A549 (cell line): Measurements from ENCODE around the gene IFTAP. TPM values are rescaled to one million over a fixed set of nuclear protein-coding genes. Genes with fewer than 3 reads are reported as not detected.

Experiments
- BHLHE40 ChIP-seq: IDR thresholded peaks from 2 replicates; pipeline ENCODE4 v1.6.1; 2012; ENCODE audit warnings: low read depth, low read length, inconsistent platforms
- CBX2 ChIP-seq: fragments of 200-600 bp; sonication (generic); IDR thresholded peaks from 2 replicates; pipeline ENCODE4 v1.6.1; 2016; ENCODE audit warnings: low read depth, mild to moderate bottlenecking, borderline replicate concordance
- CHD4 ChIP-seq: fragments of 200-600 bp; sonication (generic); IDR thresholded peaks from 2 replicates; pipeline ENCODE4 v1.6.1; 2016; ENCODE audit warnings: antibody characterized with exemption, mild to moderate bottlenecking, borderline replicate concordance
- EHF ChIP-seq: fragments of 250-450 bp; sonication (Bioruptor Pico); IDR thresholded peaks from 2 replicates; pipeline ENCODE4 v1.5.0; 2020; ENCODE audit warnings: mild to moderate bottlenecking
- ESRRA ChIP-seq: fragments of 150-350 bp; IDR thresholded peaks from 2 replicates; pipeline ENCODE4 v1.6.1; 2014; ENCODE audit warnings: mild to moderate bottlenecking, low read length, borderline replicate concordance
- FOSL2 ChIP-seq, 2 experiments: fragments of 450-650 bp in 1 of 2; fragments of >200 bp in 1 of 2; sonication (Bioruptor Twin) in 1 of 2; formaldehyde crosslinking; IDR thresholded peaks; 2 replicates each; pipeline versions ENCODE4 v1.5.0 to v1.6.1; 2016 to 2020; ENCODE audit warnings: mild to moderate bottlenecking in 1 of 2, moderate library complexity in 1 of 2
- HDAC2 ChIP-seq: fragments of 200-600 bp; sonication (generic); IDR thresholded peaks from 2 replicates; pipeline ENCODE4 v1.6.1; 2016
- HES2 ChIP-seq: fragments of >200 bp; sonication (Bioruptor Twin); formaldehyde crosslinking; IDR thresholded peaks from 2 replicates; pipeline ENCODE4 v1.6.1; 2016
- HEYL ChIP-seq: fragments of 250-450 bp; sonication (Bioruptor Pico); IDR thresholded peaks from 2 replicates; pipeline ENCODE4 v1.8.0; 2021; ENCODE audit warnings: mild to moderate bottlenecking, moderate library complexity
- HMGXB4 ChIP-seq: fragments of 250-450 bp; sonication (Bioruptor Pico); IDR thresholded peaks from 2 replicates; pipeline ENCODE4 v1.5.0; 2021; ENCODE audit warnings: mild to moderate bottlenecking, moderate library complexity, borderline replicate concordance
- HOXB13 ChIP-seq: fragments of 250-450 bp; sonication (Bioruptor Pico); IDR thresholded peaks from 2 replicates; pipeline ENCODE4 v1.5.0; 2020; ENCODE audit warnings: low read depth, mild to moderate bottlenecking, moderate library complexity
- JUNB ChIP-seq: fragments of >200 bp; sonication (Bioruptor Twin); formaldehyde crosslinking; IDR thresholded peaks from 2 replicates; pipeline ENCODE4 v1.6.1; 2016
- KDM5A ChIP-seq: fragments of 200-600 bp; sonication (generic); IDR thresholded peaks from 2 replicates; pipeline ENCODE4 v1.6.1; 2016; ENCODE audit warnings: antibody characterized with exemption, mild to moderate bottlenecking
- MAFK ChIP-seq: fragments of 450-650 bp; IDR thresholded peaks from 2 replicates; pipeline ENCODE4 v1.6.1; 2014; ENCODE audit not compliant: partially characterized antibody
- MYC ChIP-seq: IDR thresholded peaks from 2 replicates; pipeline ENCODE4 v1.6.1; 2012; ENCODE audit warnings: mild to moderate bottlenecking, inconsistent platforms, low read length, improper control_type of control experiment, borderline replicate concordance
- NFE2L2 ChIP-seq: fragments of 150-350 bp; conservative IDR thresholded peaks from 2 replicates; pipeline ENCODE4 v1.6.1; 2014; ENCODE audit warnings: low read length
- NPAS2 ChIP-seq: fragments of 250-450 bp; sonication (Bioruptor Pico); IDR thresholded peaks from 2 replicates; pipeline ENCODE4 v1.8.0; 2022; ENCODE audit warnings: mild to moderate bottlenecking, moderate library complexity, borderline replicate concordance
- NR3C1 ChIP-seq: fragments of >200 bp; sonication (Bioruptor Twin); formaldehyde crosslinking; IDR thresholded peaks from 3 replicates; pipeline ENCODE4 v1.6.1; 2017
- PBX3 ChIP-seq: IDR thresholded peaks from 2 replicates; pipeline ENCODE4 v1.6.1; 2012
- PHF8 ChIP-seq: fragments of 200-600 bp; sonication (generic); IDR thresholded peaks from 2 replicates; pipeline ENCODE4 v1.6.1; 2016; ENCODE audit warnings: low read depth, mild to moderate bottlenecking, antibody characterized with exemption, moderate library complexity, borderline replicate concordance
- RAD21 ChIP-seq, 2 experiments: fragments of >200 bp in 1 of 2; sonication (Bioruptor Twin) in 1 of 2; formaldehyde crosslinking in 1 of 2; IDR thresholded peaks in 1 of 2; conservative IDR thresholded peaks in 1 of 2; 2 replicates in 1 of 2; 3 replicates in 1 of 2; pipeline ENCODE4 v1.6.1; 2012 to 2018; ENCODE audit warnings: inconsistent platforms in 1 of 2
- RNF2 ChIP-seq: fragments of 200-600 bp; sonication (generic); IDR thresholded peaks from 2 replicates; pipeline ENCODE4 v1.6.1; 2016; ENCODE audit warnings: low read depth, mild to moderate bottlenecking, antibody characterized with exemption, moderate library complexity, borderline replicate concordance
- TFCP2L1 ChIP-seq: fragments of 250-450 bp; sonication (Bioruptor Pico); IDR thresholded peaks from 2 replicates; pipeline ENCODE4 v1.5.0; 2021; ENCODE audit warnings: mild to moderate bottlenecking
- TP53 ChIP-seq: fragments of 250-450 bp; sonication (Bioruptor Pico); IDR thresholded peaks from 2 replicates; pipeline ENCODE4 v1.5.0; 2021; ENCODE audit warnings: mild to moderate bottlenecking, moderate library complexity
- ZC3H11A ChIP-seq: fragments of 450-650 bp; IDR thresholded peaks from 2 replicates; pipeline ENCODE4 v1.6.1; 2014; ENCODE audit warnings: antibody characterized with exemption, mild to moderate bottlenecking
- ZFP36 ChIP-seq: fragments of 450-650 bp; IDR thresholded peaks from 2 replicates; pipeline ENCODE4 v1.6.1; 2014; ENCODE audit warnings: borderline replicate concordance; ENCODE audit not compliant: partially characterized antibody
- ZNF302 ChIP-seq: fragments of 250-450 bp; sonication (Bioruptor Pico); IDR thresholded peaks from 2 replicates; pipeline ENCODE4 v1.9.0; 2021; ENCODE audit warnings: inconsistent platforms, mild to moderate bottlenecking, moderate library complexity
- ZSCAN20 ChIP-seq: fragments of 250-450 bp; sonication (Bioruptor Pico); IDR thresholded peaks from 2 replicates; pipeline ENCODE4 v1.8.0; 2022; ENCODE audit warnings: mild to moderate bottlenecking, moderate library complexity
- polyA plus RNA-seq, 4 experiments: library from polyadenylated mRNA; depleted of rRNA in 3 of 4; stranded (reverse); fragments of >200 nt; fragmentation: RNase III in 1 of 4; extraction: RNeasy Plus Mini Kit Qiagen cat#74134 plus additional on column Dnase treatment in 1 of 4; gene quantifications; 2 replicates in 3 of 4; 3 replicates in 1 of 4; pipeline ENCODE4 v1.2.3, GENCODE V29; 2011 to 2017

The IFTAP gene
- polyA plus RNA-seq, 2 of the 4 experiments (the other 2 are of a cell fraction), result 34.7 to 52.4 TPM

GRCh38 chr11:36594316-36594989, at the start of gene IFTAP (continued):
- no peak for TF ChIP-seq HMGXB4 (CRISPR knock-in tag)
- TF ChIP-seq KDM5A, result 0 out of 2 replicates have a peak, but pooled peaks have one; percentile 50
- peak; percentile 45 for TF ChIP-seq MAFK
- no peak for TF ChIP-seq HEYL (CRISPR knock-in tag)
- TF ChIP-seq PHF8, result peak; percentile 56; the same call in 1 of the 2 replicates
- TF ChIP-seq BHLHE40, result no peak
- TF ChIP-seq PBX3, result no peak
- TF ChIP-seq NFE2L2, result no peak
- TF ChIP-seq ZFP36, result no peak
- TF ChIP-seq HES2, result no peak
- no peak for TF ChIP-seq RNF2
- 0 out of 2 replicates have a peak, but pooled peaks have one; percentile 38 for TF ChIP-seq HOXB13 (CRISPR knock-in tag)
- no peak for TF ChIP-seq ZNF302
- no peak for TF ChIP-seq JUNB
- TF ChIP-seq MYC, result no peak
- peak; percentile 14; the same call in 1 of the 2 replicates for TF ChIP-seq ZC3H11A
- TF ChIP-seq CHD4, result no peak
- TF ChIP-seq EHF (CRISPR knock-in tag), result no peak
- TF ChIP-seq RAD21 (conservative IDR thresholded peaks at IDR 0.05 in 1 of 2, IDR thresholded peaks at IDR 0.05 in 1 of 2), result no peak
- TF ChIP-seq ZSCAN20, result no peak
- TF ChIP-seq TP53 (CRISPR knock-in tag), result no peak
- no peak for TF ChIP-seq NR3C1
- TF ChIP-seq TFCP2L1 (CRISPR knock-in tag), result no peak
- no peak for TF ChIP-seq CBX2
- TF ChIP-seq HDAC2, result no peak
- no peak for TF ChIP-seq NPAS2 (CRISPR knock-in tag)
- no peak for TF ChIP-seq FOSL2 (IDR thresholded peaks at IDR 0.05)
- TF ChIP-seq FOSL2 (CRISPR knock-in tag; IDR thresholded peaks at IDR 0.05), result peak; percentile 57
- TF ChIP-seq ESRRA, result no peak
